HepG2 (cell line): ENCODE data around the gene ADAR. TPM values are rescaled to one million over a fixed set of nuclear protein-coding genes. Genes with fewer than 3 reads are reported as not detected.
A peak's percentile ranks its signal among the peaks of the same experiment; 100 is the strongest.

Source experiments
- GFI1 ChIP-seq: sonication (generic); formaldehyde crosslinking; IDR thresholded peaks from 2 replicates; pipeline ENCODE4 v1.5.0; 2020; ENCODE audit warnings: missing genetic modification reagents, mild to moderate bottlenecking, borderline replicate concordance
- GZF1 ChIP-seq: sonication (generic); formaldehyde crosslinking; IDR thresholded peaks from 2 replicates; pipeline ENCODE4 v1.5.1; 2020; ENCODE audit warnings: mild to moderate bottlenecking, missing genetic modification reagents
- PRDM10 ChIP-seq: sonication (generic); formaldehyde crosslinking; IDR thresholded peaks from 2 replicates; pipeline ENCODE4 v1.4.0; 2020; ENCODE audit warnings: low read depth, missing genetic modification reagents
- SMARCC2 ChIP-seq: fragments of 450-650 bp; IDR thresholded peaks from 2 replicates; pipeline ENCODE4 v1.6.1; 2017; ENCODE audit warnings: antibody characterized with exemption, mild to moderate bottlenecking
- TFAP4 ChIP-seq: sonication (generic); IDR thresholded peaks from 2 replicates; pipeline ENCODE4 v1.6.1; 2016; ENCODE audit warnings: low read depth, borderline replicate concordance
- ZNF292 ChIP-seq: sonication (generic); formaldehyde crosslinking; IDR thresholded peaks from 2 replicates; pipeline ENCODE4 v1.8.1; 2022; ENCODE audit warnings: mild to moderate bottlenecking, low read depth, missing genetic modification reagents, borderline replicate concordance
- ZNF577 ChIP-seq: sonication (generic); formaldehyde crosslinking; IDR thresholded peaks from 2 replicates; pipeline ENCODE4 v1.4.0; 2020; ENCODE audit warnings: mild to moderate bottlenecking, low read depth, missing genetic modification reagents, borderline replicate concordance
- ZNF709 ChIP-seq: sonication (generic); formaldehyde crosslinking; IDR thresholded peaks from 2 replicates; pipeline ENCODE4 v1.5.0; 2020; ENCODE audit warnings: mild to moderate bottlenecking, missing genetic modification reagents
- polyA plus RNA-seq, 8 experiments: library from polyadenylated mRNA; depleted of rRNA in 3 of 8; stranded (reverse) in 7 of 8; unstranded in 1 of 8; fragments of >200 nt; fragmentation: Illumina TruSeq in 4 of 8; extraction: Trizol in 4 of 8; gene quantifications; 2 replicates each; pipeline versions ENCODE4 v1.2.1 to v1.2.3, GENCODE V29; 2011 to 2016; ENCODE audit warnings: low read depth in 4 of 8, missing spikeins in 1 of 8, mixed read lengths in 1 of 8; ENCODE audit not compliant: insufficient read depth in 1 of 8
- total RNA-seq, 5 experiments: library from RNA; depleted of rRNA; stranded (reverse); fragments of >200 nt; fragmentation: Illumina TruSeq; extraction: Trizol; gene quantifications; 2 replicates each; pipeline ENCODE4 v1.2.3, GENCODE V29; 2016; ENCODE audit warnings: low read depth in 1 of 5
- TF ChIP-seq, protein P1 (sequence below): sonication (generic); formaldehyde crosslinking; IDR thresholded peaks from 2 replicates; pipeline ENCODE4 v1.4.0; 2020; ENCODE audit warnings: mild to moderate bottlenecking, missing genetic modification reagents
- TF ChIP-seq, protein P2 (sequence below): sonication (generic); formaldehyde crosslinking; IDR thresholded peaks from 2 replicates; pipeline ENCODE4 v1.5.1; 2020; ENCODE audit warnings: mild to moderate bottlenecking, missing genetic modification reagents, moderate library complexity

Gene ADAR
- total and polyA plus RNA-seq, 2 of the 13 experiments (the other 11 are each of a cell fraction or from before 2014, with no cell fraction given): 70.8 to 86.2 TPM

- TF ChIP-seq, protein P1, sequence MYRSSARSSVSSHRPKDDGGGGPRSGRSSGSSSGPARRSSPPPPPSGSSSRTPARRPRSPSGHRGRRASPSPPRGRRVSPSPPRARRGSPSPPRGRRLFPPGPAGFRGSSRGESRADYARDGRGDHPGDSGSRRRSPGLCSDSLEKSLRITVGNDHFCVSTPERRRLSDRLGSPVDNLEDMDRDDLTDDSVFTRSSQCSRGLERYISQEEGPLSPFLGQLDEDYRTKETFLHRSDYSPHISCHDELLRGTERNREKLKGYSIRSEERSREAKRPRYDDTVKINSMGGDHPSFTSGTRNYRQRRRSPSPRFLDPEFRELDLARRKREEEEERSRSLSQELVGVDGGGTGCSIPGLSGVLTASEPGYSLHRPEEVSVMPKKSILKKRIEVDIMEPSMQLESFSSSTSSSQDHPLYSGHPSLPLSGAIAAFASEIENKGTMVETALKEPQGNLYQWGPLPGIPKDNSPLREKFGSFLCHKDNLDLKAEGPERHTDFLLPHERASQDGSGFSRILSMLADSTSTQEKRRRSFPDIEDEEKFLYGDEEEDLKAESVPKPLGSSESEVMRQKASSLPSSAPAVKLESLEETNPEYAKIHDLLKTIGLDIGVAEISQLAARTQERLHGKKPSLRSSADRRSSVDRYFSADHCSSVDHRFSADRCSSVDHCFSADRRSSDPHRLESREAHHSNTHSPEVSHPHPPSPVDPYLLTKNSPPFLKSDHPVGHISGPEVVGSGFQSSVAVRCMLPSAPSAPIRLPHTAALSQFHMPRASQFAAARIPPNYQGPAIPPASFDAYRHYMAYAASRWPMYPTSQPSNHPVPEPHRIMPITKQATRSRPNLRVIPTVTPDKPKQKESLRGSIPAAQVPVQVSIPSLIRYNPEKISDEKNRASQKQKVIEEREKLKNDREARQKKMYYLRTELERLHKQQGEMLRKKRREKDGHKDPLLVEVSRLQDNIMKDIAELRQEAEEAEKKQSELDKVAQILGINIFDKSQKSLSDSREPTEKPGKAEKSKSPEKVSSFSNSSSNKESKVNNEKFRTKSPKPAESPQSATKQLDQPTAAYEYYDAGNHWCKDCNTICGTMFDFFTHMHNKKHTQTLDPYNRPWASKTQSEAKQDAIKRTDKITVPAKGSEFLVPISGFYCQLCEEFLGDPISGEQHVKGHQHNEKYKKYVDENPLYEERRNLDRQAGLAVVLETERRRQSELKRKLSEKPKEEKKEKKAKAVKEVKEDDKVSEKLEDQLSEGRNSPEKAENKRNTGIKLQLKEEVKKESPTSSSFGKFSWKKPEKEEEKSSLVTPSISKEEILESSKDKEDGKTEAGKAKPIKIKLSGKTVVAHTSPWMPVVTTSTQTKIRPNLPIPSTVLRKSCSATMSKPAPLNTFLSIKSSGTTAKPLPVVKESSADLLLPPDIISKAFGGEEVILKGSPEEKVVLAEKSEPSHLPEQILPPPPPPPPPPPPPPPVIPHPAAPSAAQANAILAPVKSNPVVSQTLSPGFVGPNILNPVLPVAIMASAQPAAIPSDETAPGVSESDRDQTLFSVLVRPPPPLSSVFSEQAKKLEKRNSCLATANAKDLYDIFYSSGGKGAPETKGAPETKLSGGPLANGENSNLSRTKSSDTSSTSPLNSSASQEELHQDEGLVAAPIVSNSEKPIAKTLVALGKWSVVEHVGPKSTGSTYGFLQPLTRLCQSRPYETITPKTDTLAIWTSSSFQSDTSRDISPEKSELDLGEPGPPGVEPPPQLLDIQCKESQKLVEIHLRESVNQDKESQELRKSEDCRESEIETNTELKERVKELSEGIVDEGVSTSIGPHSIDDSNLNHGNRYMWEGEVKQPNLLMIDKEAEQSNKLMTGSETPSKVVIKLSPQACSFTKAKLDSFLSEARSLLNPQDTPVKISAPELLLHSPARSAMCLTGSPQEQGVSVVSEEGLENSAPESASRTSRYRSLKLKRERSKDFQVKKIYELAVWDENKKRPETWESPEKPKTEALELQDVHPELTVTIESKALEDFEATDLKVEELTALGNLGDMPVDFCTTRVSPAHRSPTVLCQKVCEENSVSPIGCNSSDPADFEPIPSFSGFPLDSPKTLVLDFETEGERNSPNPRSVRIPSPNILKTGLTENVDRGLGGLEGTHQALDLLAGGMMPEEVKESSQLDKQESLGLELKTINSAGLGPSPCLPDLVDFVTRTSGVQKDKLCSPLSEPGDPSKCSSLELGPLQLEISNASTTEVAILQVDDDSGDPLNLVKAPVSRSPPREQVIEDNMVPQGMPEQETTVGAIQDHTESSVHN: peak; percentile 99
- TF ChIP-seq ZNF709 (peak; percentile 99), ZNF577 (CRISPR knock-in tag) (0 out of 2 replicates have a peak, but pooled peaks have one; percentile 79), GFI1 (peak; percentile 78; the same call in 1 of the 2 replicates), PRDM10 (CRISPR knock-in tag) (peak; percentile 25), SMARCC2 (no peak), TFAP4 (peak; percentile 48; the same call in 1 of the 2 replicates), ZNF292 (CRISPR knock-in tag) (peak; percentile 14; the same call in 1 of the 2 replicates), GZF1 (CRISPR knock-in tag) (peak; percentile 41; the same call in 1 of the 2 replicates)
- TF ChIP-seq, protein P2, sequence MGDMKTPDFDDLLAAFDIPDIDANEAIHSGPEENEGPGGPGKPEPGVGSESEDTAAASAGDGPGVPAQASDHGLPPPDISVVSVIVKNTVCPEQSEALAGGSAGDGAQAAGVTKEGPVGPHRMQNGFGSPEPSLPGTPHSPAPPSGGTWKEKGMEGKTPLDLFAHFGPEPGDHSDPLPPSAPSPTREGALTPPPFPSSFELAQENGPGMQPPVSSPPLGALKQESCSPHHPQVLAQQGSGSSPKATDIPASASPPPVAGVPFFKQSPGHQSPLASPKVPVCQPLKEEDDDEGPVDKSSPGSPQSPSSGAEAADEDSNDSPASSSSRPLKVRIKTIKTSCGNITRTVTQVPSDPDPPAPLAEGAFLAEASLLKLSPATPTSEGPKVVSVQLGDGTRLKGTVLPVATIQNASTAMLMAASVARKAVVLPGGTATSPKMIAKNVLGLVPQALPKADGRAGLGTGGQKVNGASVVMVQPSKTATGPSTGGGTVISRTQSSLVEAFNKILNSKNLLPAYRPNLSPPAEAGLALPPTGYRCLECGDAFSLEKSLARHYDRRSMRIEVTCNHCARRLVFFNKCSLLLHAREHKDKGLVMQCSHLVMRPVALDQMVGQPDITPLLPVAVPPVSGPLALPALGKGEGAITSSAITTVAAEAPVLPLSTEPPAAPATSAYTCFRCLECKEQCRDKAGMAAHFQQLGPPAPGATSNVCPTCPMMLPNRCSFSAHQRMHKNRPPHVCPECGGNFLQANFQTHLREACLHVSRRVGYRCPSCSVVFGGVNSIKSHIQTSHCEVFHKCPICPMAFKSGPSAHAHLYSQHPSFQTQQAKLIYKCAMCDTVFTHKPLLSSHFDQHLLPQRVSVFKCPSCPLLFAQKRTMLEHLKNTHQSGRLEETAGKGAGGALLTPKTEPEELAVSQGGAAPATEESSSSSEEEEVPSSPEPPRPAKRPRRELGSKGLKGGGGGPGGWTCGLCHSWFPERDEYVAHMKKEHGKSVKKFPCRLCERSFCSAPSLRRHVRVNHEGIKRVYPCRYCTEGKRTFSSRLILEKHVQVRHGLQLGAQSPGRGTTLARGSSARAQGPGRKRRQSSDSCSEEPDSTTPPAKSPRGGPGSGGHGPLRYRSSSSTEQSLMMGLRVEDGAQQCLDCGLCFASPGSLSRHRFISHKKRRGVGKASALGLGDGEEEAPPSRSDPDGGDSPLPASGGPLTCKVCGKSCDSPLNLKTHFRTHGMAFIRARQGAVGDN: peak; percentile 99
These were observed 49.1 kb downstream of the ADAR start (continued) for GRCh38 chr1:154558720-154559465.
